ENCODE results near the gene SRPK1. TPM values are rescaled to one million over a fixed set of nuclear protein-coding genes. Genes with fewer than 3 reads are reported as not detected.

The SRPK1 gene
- total and polyA plus RNA-seq, 10 of the 15 experiments (the other 5 are each of a cell fraction or from before 2014, with no cell fraction given) = 47.4 to 112 (median 85.8) TPM

GRCh38 chr6:35926509-35927215 lies 5.8 kb upstream of the SRPK1 start:
- TF ChIP-seq POU2F2 (IDR thresholded peaks at IDR 0.05; ENCODE audit: borderline replicate concordance, low read depth, low read length) (no peak), NFIC (IDR thresholded peaks at IDR 0.05; ENCODE audit: low read depth, low read length) (no peak), NFYA (IDR thresholded peaks at IDR 0.05; ENCODE audit: borderline replicate concordance, low read depth, low read length) (no peak), SPI1 (IDR thresholded peaks at IDR 0.05; ENCODE audit: borderline replicate concordance, insufficient read depth, low read depth, low read length) (no peak), HDAC2 (IDR thresholded peaks at IDR 0.05) (no peak)
- 94% methylated on average over 2 of the region's 2 CpGs for WGBS (ENCODE audit: insufficient coverage, insufficient replicate concordance, low lambda C conversion rate, missing lambda C conversion rate)
- in situ Hi-C loops (cut with MboI) (no loop called here), intact Hi-C loops (cut with micrococcal nuclease; ENCODE audit: unreplicated experiment) (no loop called here)
- no peak overlapping the region for H2AFZ ChIP-seq (ENCODE audit: control insufficient read depth, low read depth, low read length)
- ChIA-PET CTCF (interaction anchor here (0.6 kb wide), 1 partner anchor 613 kb away, joined by 3 read pairs; no protein-coding TSS in a partner anchor), POLR2A (no interaction called here), RAD21 (ENCODE audit: unreplicated experiment) (no interaction called here), SMC1A (ENCODE audit: uncharacterized antibody, unreplicated experiment) (no interaction called here)
- no peaks in the 10 kb centered on the region for H3K27me3 ChIP-seq (replicated peaks in 1 of 2; ENCODE audit: control insufficient read depth in 2 of 2, insufficient read depth in 2 of 2, low read length in 1 of 2)
- ATAC-seq (no peak), DNase-seq (ENCODE audit: low read depth, low spot score) (no peak), FAIRE-seq (no peak)
- no peak overlapping the region for H3K4me3 ChIP-seq
- H3K27ac ChIP-seq (ENCODE audit: control insufficient read depth, insufficient read depth) = no peak overlapping the region
- no TSS peak for BruUV-seq (replicated peaks)
- H4K20me1 ChIP-seq (ENCODE audit: control insufficient read depth, insufficient read depth) = no peaks in the 10 kb centered on the region
- no peaks in the 10 kb centered on the region; the same call in none of the 2 replicates for H3K79me2 ChIP-seq (ENCODE audit: control insufficient read depth, insufficient read depth, low read length)
- H3K36me3 ChIP-seq (ENCODE audit: control insufficient read depth in 2 of 2, insufficient read depth in 2 of 2, low read length in 1 of 2) = no peaks in the 10 kb centered on the region
- no peaks in the 10 kb centered on the region for H3K9me3 ChIP-seq (replicated peaks; ENCODE audit: control insufficient read depth, insufficient read depth, low read length)
- H3K4me1 ChIP-seq (ENCODE audit: control insufficient read depth, insufficient read depth, low read length) = no peaks in the 10 kb centered on the region
- no peak overlapping the region for H3K9ac ChIP-seq (ENCODE audit: control insufficient read depth, insufficient read depth, low read length)
- H3K4me2 ChIP-seq (ENCODE audit: control insufficient read depth, insufficient read depth) = no peak overlapping the region

- no peak overlapping the region for H3K4me2 ChIP-seq (ENCODE audit: control insufficient read depth, insufficient read depth)
- no peaks in the 10 kb centered on the region for H3K27me3 ChIP-seq (replicated peaks in 1 of 2; ENCODE audit: control insufficient read depth in 2 of 2, insufficient read depth in 2 of 2, low read length in 1 of 2)
- H3K9me3 ChIP-seq (replicated peaks; ENCODE audit: control insufficient read depth, insufficient read depth, low read length) = no peaks in the 10 kb centered on the region
- BruUV-seq (replicated peaks) = no TSS peak
- ChIA-PET SMC1A (ENCODE audit: uncharacterized antibody, unreplicated experiment) (no interaction called here), RAD21 (ENCODE audit: unreplicated experiment) (no interaction called here), POLR2A (no interaction called here), CTCF (interaction anchor here (0.6 to 1.4 kb wide), 2 partner anchors 10 to 195 kb away, joined by 3 to 4 read pairs; no protein-coding TSS in a partner anchor)
- H3K9ac ChIP-seq (ENCODE audit: control insufficient read depth, insufficient read depth, low read length) = no peak overlapping the region
- FAIRE-seq (no peak), DNase-seq (ENCODE audit: low read depth, low spot score) (no peak), ATAC-seq (no peak)
- WGBS (ENCODE audit: insufficient coverage, insufficient replicate concordance, low lambda C conversion rate, missing lambda C conversion rate) = 80% methylated on average over 3 of the region's 3 CpGs
- no peaks in the 10 kb centered on the region for H3K4me1 ChIP-seq (ENCODE audit: control insufficient read depth, insufficient read depth, low read length)
- no peaks in the 10 kb centered on the region for H4K20me1 ChIP-seq (ENCODE audit: control insufficient read depth, insufficient read depth)
- no peak overlapping the region for H3K27ac ChIP-seq (ENCODE audit: control insufficient read depth, insufficient read depth)
- TF ChIP-seq BRCA1 (IDR thresholded peaks at IDR 0.05; ENCODE audit: low read depth, low read length) (no peak), SMAD5 (IDR thresholded peaks at IDR 0.05; ENCODE audit: low read depth) (no peak), MTA2 (IDR thresholded peaks at IDR 0.05; ENCODE audit: low read depth) (no peak), ZNF622 (IDR thresholded peaks at IDR 0.05) (no peak), MXI1 (IDR thresholded peaks at IDR 0.05; ENCODE audit: low read depth, low read length) (no peak), EP300 (IDR thresholded peaks at IDR 0.05; ENCODE audit: borderline replicate concordance in 1 of 2, control insufficient read depth in 1 of 2, low read depth in 2 of 2, low read length in 2 of 2) (no peak)
- intact Hi-C loops (cut with micrococcal nuclease; ENCODE audit: unreplicated experiment) = no loop called here
- in situ Hi-C loops (cut with MboI) = no loop called here
- no peak overlapping the region for H3K4me3 ChIP-seq
- no peak overlapping the region for H2AFZ ChIP-seq (ENCODE audit: control insufficient read depth, low read depth, low read length)
- H3K36me3 ChIP-seq (ENCODE audit: control insufficient read depth in 2 of 2, insufficient read depth in 2 of 2, low read length in 1 of 2) = no peaks in the 10 kb centered on the region
- H3K79me2 ChIP-seq (ENCODE audit: control insufficient read depth, insufficient read depth, low read length) = peaks cover 5% of the 10 kb centered on the region
Observed at GRCh38 chr6:35925961-35926360, 5.1 kb upstream of the SRPK1 start.
